Measurements from ENCODE around the gene TSPAN2.

DNA sequence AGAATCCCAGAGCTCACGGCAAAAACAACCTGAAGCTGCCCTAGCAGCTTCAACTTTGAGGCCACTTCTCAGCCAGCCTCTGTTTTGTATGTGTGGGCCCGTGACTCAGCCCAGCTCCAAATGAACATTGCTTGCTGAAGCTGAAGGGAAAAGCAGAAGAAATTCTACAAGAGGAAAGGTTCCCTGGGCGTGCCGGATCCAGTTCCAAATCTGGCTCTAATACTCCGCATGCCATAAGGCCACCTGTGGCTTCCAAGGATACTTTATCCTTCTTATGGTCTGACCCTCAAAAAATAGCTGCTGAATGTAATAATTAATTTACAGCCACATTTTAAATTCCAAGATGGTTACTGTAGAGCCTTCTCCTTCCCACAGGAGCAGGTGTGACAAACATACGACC is 24.3 kb downstream of the TSPAN2 start:
- TF ChIP-seq, protein P1, sequence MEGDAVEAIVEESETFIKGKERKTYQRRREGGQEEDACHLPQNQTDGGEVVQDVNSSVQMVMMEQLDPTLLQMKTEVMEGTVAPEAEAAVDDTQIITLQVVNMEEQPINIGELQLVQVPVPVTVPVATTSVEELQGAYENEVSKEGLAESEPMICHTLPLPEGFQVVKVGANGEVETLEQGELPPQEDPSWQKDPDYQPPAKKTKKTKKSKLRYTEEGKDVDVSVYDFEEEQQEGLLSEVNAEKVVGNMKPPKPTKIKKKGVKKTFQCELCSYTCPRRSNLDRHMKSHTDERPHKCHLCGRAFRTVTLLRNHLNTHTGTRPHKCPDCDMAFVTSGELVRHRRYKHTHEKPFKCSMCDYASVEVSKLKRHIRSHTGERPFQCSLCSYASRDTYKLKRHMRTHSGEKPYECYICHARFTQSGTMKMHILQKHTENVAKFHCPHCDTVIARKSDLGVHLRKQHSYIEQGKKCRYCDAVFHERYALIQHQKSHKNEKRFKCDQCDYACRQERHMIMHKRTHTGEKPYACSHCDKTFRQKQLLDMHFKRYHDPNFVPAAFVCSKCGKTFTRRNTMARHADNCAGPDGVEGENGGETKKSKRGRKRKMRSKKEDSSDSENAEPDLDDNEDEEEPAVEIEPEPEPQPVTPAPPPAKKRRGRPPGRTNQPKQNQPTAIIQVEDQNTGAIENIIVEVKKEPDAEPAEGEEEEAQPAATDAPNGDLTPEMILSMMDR (IDR thresholded peaks at IDR 0.05), result no peak
- no peak for TF ChIP-seq POLR2A (IDR thresholded peaks at IDR 0.05)
